ENCODE results near the gene JPT2.

- no peak for TF ChIP-seq POLR2AphosphoS5 (IDR thresholded peaks at IDR 0.05)
- TF ChIP-seq POLR2A (IDR thresholded peaks at IDR 0.05), result no peak
- no peak for TF ChIP-seq CTCF (IDR thresholded peaks at IDR 0.05)
- no peak for TF ChIP-seq EP300 (IDR thresholded peaks at IDR 0.05; ENCODE audit: low read depth)
Measured at GRCh38 chr16:1631931-1632637, 46.0 kb upstream of the JPT2 start.
